HG03565 (cell line): ENCODE results near the gene CEP192.
"Not testable (repeated sequence)": the region's sequence is repeated elsewhere in the genome, so short reads cannot be mapped to it uniquely, and the experiment has no call there.

Experiments
- ATAC-seq: cut with Tn5 transposase; IDR thresholded peaks from one replicate; pipeline ENCODE4 v1.9.1; 2021; ENCODE audit warnings: mild to moderate bottlenecking, moderate library complexity; ENCODE audit not compliant: unreplicated experiment

CEP192 gene

GRCh38 chr18:13022644-13023043, 31.5 kb downstream of the CEP192 start:
- no peak for ATAC-seq

GRCh38 chr18:13025233-13025632, 34.1 kb downstream of the CEP192 start:
- ATAC-seq = no peak

- ATAC-seq = no peak
Measured at GRCh38 chr18:13026583-13027270, 35.6 kb downstream of the CEP192 start.

GRCh38 chr18:13028869-13029268, 37.7 kb downstream of the CEP192 start:
- ATAC-seq = no peak

- no peak for ATAC-seq
Measured at GRCh38 chr18:13032173-13032572, 41.0 kb downstream of the CEP192 start.

- no peak for ATAC-seq
Measured at GRCh38 chr18:13035249-13035914, 44.2 kb downstream of the CEP192 start.

- no peak for ATAC-seq
Measured at GRCh38 chr18:13036622-13037320, 45.6 kb downstream of the CEP192 start.

- ATAC-seq = no peak
Measured at GRCh38 chr18:13039806-13040205, 48.6 kb downstream of the CEP192 start.

GRCh38 chr18:13043066-13043465, 51.9 kb downstream of the CEP192 start:
- ATAC-seq = no peak

- no peak for ATAC-seq
Measured at GRCh38 chr18:13048061-13048595, 57.0 kb downstream of the CEP192 start.

- no peak for ATAC-seq
Measured at GRCh38 chr18:13051159-13051558, 60.0 kb downstream of the CEP192 start.

- ATAC-seq = peak; percentile 73
Measured at GRCh38 chr18:13051950-13052349, 60.8 kb downstream of the CEP192 start.

- no peak for ATAC-seq
Measured at GRCh38 chr18:13054336-13054735, 63.2 kb downstream of the CEP192 start.

GRCh38 chr18:13061630-13062189, 70.5 kb downstream of the CEP192 start:
- no peak for ATAC-seq

GRCh38 chr18:13067124-13067523, 76.0 kb downstream of the CEP192 start:
- no peak for ATAC-seq

GRCh38 chr18:13067966-13068365, 76.8 kb downstream of the CEP192 start:
- no peak for ATAC-seq

GRCh38 chr18:13070460-13070859, 79.3 kb downstream of the CEP192 start:
- ATAC-seq = no peak

- ATAC-seq = no peak
Measured at GRCh38 chr18:13076886-13077285, 85.7 kb downstream of the CEP192 start.

- no peak for ATAC-seq
Measured at GRCh38 chr18:13077473-13077872, 86.3 kb downstream of the CEP192 start.

- ATAC-seq = not testable (repeated sequence)
Measured at GRCh38 chr18:13078065-13078464, 86.9 kb downstream of the CEP192 start.

- ATAC-seq = no peak
Measured at GRCh38 chr18:13086906-13087305, 95.7 kb downstream of the CEP192 start.
